22Rv1 (cell line): ENCODE results near the gene ZNF195.
"Not testable (repeated sequence)": the region's sequence is repeated elsewhere in the genome, so short reads cannot be mapped to it uniquely, and the experiment has no call there.

Experiments used
- ZFX ChIP-seq: fragments of 450-650 bp; IDR thresholded peaks from 2 replicates; pipeline ENCODE4 v1.6.1; 2017; ENCODE audit warnings: antibody characterized with exemption, borderline replicate concordance
- TF ChIP-seq, protein P1 (sequence below): fragments of 450-650 bp; IDR thresholded peaks from 2 replicates; pipeline ENCODE4 v1.5.1; 2017; ENCODE audit warnings: mild to moderate bottlenecking

DNA sequence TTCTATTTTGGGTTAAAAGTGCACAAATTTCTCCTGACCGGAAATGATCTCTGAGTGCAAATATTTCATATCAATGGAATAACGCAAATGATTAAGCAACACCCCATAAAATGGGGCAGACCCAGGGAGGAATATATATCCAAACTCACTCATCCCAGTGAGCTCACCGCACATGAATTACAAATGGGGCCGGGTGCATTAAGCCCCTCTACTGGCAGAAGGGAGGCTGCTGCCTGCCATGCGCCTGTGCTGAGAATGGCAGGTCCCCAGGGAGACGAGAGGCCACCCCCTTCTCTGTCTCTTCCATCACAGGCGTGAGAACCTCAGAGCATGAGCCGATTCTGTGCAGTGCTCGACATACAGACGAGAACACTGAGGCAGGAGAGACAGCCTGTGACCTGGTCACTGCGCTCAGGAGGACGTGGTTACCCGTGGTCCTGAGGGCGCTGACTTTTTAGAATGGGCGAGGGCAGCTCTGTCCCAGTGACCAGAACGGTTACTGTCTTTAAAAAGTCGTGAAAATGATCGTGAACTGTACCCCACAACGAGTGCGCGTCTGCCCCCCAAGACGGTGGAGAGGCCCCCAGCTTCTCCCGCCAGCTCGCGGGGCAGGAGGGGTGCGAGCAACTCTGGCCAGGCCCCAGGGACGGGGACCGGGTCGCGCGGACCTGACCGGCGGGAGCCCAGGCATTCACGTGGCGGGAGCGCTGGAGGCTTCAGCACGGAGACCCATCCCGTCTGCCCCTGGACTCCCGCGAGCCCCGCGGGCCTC is 42.8 kb upstream of the ZNF195 start:
- TF ChIP-seq, protein P1, sequence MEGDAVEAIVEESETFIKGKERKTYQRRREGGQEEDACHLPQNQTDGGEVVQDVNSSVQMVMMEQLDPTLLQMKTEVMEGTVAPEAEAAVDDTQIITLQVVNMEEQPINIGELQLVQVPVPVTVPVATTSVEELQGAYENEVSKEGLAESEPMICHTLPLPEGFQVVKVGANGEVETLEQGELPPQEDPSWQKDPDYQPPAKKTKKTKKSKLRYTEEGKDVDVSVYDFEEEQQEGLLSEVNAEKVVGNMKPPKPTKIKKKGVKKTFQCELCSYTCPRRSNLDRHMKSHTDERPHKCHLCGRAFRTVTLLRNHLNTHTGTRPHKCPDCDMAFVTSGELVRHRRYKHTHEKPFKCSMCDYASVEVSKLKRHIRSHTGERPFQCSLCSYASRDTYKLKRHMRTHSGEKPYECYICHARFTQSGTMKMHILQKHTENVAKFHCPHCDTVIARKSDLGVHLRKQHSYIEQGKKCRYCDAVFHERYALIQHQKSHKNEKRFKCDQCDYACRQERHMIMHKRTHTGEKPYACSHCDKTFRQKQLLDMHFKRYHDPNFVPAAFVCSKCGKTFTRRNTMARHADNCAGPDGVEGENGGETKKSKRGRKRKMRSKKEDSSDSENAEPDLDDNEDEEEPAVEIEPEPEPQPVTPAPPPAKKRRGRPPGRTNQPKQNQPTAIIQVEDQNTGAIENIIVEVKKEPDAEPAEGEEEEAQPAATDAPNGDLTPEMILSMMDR: not testable (repeated sequence)
- TF ChIP-seq ZFX: not testable (repeated sequence)
